Measurements from ENCODE around the gene ACTG1. TPM values are rescaled to one million over a fixed set of nuclear protein-coding genes. Genes with fewer than 3 reads are reported as not detected.
A peak's percentile ranks its signal among the peaks of the same experiment; 100 is the strongest.

ACTG1 gene
- total and polyA plus RNA-seq, 9 of the 15 experiments (the other 6 are each of a cell fraction or from before 2014, with no cell fraction given), result 224 to 1,775 (median 568) TPM

DNA sequence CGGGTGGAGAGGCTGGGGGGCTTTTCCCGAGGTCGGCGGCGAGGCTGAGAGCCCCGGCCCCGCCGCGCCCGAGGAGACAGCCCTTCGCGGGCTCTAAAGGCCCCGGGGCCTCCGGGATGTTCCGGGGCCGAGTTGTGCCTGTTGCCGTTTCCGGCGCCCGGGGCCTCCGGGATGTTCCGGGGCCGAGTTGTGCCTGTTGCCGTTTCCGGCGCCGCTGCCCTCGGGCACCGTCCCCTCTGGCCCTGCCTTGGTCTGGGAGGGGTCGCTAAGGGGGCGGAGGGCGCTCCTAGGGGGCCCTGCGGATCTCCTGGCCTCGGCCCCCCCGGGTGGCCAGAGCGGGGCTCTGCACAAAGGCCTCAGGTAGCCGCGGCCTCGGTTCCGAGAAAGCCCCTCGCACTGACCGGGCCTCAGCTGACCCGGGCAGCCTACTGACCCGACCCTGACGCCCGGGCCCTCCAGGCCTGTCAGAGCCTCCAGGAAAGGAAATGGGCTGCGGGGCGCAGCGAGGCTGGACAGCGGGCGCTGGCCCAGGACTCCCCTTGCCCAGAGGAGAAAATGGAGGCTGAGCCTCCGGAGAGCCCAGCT, 24.2 kb downstream of the ACTG1 start (continued):
- TF ChIP-seq, protein P1, sequence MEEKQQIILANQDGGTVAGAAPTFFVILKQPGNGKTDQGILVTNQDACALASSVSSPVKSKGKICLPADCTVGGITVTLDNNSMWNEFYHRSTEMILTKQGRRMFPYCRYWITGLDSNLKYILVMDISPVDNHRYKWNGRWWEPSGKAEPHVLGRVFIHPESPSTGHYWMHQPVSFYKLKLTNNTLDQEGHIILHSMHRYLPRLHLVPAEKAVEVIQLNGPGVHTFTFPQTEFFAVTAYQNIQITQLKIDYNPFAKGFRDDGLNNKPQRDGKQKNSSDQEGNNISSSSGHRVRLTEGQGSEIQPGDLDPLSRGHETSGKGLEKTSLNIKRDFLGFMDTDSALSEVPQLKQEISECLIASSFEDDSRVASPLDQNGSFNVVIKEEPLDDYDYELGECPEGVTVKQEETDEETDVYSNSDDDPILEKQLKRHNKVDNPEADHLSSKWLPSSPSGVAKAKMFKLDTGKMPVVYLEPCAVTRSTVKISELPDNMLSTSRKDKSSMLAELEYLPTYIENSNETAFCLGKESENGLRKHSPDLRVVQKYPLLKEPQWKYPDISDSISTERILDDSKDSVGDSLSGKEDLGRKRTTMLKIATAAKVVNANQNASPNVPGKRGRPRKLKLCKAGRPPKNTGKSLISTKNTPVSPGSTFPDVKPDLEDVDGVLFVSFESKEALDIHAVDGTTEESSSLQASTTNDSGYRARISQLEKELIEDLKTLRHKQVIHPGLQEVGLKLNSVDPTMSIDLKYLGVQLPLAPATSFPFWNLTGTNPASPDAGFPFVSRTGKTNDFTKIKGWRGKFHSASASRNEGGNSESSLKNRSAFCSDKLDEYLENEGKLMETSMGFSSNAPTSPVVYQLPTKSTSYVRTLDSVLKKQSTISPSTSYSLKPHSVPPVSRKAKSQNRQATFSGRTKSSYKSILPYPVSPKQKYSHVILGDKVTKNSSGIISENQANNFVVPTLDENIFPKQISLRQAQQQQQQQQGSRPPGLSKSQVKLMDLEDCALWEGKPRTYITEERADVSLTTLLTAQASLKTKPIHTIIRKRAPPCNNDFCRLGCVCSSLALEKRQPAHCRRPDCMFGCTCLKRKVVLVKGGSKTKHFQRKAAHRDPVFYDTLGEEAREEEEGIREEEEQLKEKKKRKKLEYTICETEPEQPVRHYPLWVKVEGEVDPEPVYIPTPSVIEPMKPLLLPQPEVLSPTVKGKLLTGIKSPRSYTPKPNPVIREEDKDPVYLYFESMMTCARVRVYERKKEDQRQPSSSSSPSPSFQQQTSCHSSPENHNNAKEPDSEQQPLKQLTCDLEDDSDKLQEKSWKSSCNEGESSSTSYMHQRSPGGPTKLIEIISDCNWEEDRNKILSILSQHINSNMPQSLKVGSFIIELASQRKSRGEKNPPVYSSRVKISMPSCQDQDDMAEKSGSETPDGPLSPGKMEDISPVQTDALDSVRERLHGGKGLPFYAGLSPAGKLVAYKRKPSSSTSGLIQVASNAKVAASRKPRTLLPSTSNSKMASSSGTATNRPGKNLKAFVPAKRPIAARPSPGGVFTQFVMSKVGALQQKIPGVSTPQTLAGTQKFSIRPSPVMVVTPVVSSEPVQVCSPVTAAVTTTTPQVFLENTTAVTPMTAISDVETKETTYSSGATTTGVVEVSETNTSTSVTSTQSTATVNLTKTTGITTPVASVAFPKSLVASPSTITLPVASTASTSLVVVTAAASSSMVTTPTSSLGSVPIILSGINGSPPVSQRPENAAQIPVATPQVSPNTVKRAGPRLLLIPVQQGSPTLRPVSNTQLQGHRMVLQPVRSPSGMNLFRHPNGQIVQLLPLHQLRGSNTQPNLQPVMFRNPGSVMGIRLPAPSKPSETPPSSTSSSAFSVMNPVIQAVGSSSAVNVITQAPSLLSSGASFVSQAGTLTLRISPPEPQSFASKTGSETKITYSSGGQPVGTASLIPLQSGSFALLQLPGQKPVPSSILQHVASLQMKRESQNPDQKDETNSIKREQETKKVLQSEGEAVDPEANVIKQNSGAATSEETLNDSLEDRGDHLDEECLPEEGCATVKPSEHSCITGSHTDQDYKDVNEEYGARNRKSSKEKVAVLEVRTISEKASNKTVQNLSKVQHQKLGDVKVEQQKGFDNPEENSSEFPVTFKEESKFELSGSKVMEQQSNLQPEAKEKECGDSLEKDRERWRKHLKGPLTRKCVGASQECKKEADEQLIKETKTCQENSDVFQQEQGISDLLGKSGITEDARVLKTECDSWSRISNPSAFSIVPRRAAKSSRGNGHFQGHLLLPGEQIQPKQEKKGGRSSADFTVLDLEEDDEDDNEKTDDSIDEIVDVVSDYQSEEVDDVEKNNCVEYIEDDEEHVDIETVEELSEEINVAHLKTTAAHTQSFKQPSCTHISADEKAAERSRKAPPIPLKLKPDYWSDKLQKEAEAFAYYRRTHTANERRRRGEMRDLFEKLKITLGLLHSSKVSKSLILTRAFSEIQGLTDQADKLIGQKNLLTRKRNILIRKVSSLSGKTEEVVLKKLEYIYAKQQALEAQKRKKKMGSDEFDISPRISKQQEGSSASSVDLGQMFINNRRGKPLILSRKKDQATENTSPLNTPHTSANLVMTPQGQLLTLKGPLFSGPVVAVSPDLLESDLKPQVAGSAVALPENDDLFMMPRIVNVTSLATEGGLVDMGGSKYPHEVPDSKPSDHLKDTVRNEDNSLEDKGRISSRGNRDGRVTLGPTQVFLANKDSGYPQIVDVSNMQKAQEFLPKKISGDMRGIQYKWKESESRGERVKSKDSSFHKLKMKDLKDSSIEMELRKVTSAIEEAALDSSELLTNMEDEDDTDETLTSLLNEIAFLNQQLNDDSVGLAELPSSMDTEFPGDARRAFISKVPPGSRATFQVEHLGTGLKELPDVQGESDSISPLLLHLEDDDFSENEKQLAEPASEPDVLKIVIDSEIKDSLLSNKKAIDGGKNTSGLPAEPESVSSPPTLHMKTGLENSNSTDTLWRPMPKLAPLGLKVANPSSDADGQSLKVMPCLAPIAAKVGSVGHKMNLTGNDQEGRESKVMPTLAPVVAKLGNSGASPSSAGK (IDR thresholded peaks at IDR 0.05), result no peak
- TF ChIP-seq ETS2 (tag; IDR thresholded peaks at IDR 0.05; ENCODE audit: borderline replicate concordance, poor library complexity, severe bottlenecking) (no peak), ETV5 (CRISPR knock-in tag; IDR thresholded peaks at IDR 0.05; ENCODE audit: low read depth) (peak; percentile 10; the same call in 1 of the 2 replicates), EP400 (IDR thresholded peaks at IDR 0.05) (no peak), ZNF384 (IDR thresholded peaks at IDR 0.05; ENCODE audit: low read depth, low read length) (no peak), TBL1XR1 (IDR thresholded peaks at IDR 0.05; ENCODE audit: low read length in 2 of 2) (no peak), HDAC3 (IDR thresholded peaks at IDR 0.05; ENCODE audit: borderline replicate concordance, partially characterized antibody) (no peak), ZNF24 (IDR thresholded peaks at IDR 0.05) (no peak)
- TF ChIP-seq, protein P2, sequence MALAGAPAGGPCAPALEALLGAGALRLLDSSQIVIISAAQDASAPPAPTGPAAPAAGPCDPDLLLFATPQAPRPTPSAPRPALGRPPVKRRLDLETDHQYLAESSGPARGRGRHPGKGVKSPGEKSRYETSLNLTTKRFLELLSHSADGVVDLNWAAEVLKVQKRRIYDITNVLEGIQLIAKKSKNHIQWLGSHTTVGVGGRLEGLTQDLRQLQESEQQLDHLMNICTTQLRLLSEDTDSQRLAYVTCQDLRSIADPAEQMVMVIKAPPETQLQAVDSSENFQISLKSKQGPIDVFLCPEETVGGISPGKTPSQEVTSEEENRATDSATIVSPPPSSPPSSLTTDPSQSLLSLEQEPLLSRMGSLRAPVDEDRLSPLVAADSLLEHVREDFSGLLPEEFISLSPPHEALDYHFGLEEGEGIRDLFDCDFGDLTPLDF (CRISPR knock-in tag; IDR thresholded peaks at IDR 0.05), result no peak
- TF ChIP-seq, protein P3, sequence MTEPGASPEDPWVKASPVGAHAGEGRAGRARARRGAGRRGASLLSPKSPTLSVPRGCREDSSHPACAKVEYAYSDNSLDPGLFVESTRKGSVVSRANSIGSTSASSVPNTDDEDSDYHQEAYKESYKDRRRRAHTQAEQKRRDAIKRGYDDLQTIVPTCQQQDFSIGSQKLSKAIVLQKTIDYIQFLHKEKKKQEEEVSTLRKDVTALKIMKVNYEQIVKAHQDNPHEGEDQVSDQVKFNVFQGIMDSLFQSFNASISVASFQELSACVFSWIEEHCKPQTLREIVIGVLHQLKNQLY (CRISPR knock-in tag; conservative IDR thresholded peaks at IDR 0.05), result no peak

Data from K562 (cell line).